T-helper 2 cell (primary cell): ENCODE results near the gene WNT11.
A peak's percentile ranks its signal among the peaks of the same experiment; 100 is the strongest.

Experiments
- DNase-seq, 5 experiments: peaks; one replicate each; pipeline versions ENCODE4 v3.0.0 to v3.0.0-alpha.2; 2012 to 2022

WNT11 gene

GRCh38 chr11:76170468-76170867, 35.8 kb downstream of the WNT11 start:
- no peak for DNase-seq

GRCh38 chr11:76169473-76169896, 36.8 kb downstream of the WNT11 start:
- no peak for DNase-seq

GRCh38 chr11:76167590-76167989, 38.7 kb downstream of the WNT11 start:
- no peak for DNase-seq

- peak in 1 of 5 experiments; percentile 75 for DNase-seq
Observed at GRCh38 chr11:76166314-76166713, 40.0 kb downstream of the WNT11 start.

GRCh38 chr11:76164861-76165751, 41.2 kb downstream of the WNT11 start:
- DNase-seq: no peak

- no peak for DNase-seq
Observed at GRCh38 chr11:76164081-76164480, 42.2 kb downstream of the WNT11 start.

- no peak for DNase-seq
Observed at GRCh38 chr11:76163289-76163880, 42.9 kb downstream of the WNT11 start.

GRCh38 chr11:76162336-76163288, 43.7 kb downstream of the WNT11 start:
- no peak for DNase-seq

GRCh38 chr11:76161261-76161961, 44.9 kb downstream of the WNT11 start:
- peak in 1 of 5 experiments; percentile 5 for DNase-seq

GRCh38 chr11:76160856-76161255, 45.4 kb downstream of the WNT11 start:
- no peak for DNase-seq

GRCh38 chr11:76159983-76160661, 46.2 kb downstream of the WNT11 start:
- peak in 1 of 5 experiments; percentile 5 for DNase-seq

GRCh38 chr11:76159303-76159937, 46.9 kb downstream of the WNT11 start:
- no peak for DNase-seq

- peak in 1 of 5 experiments; percentile 3 for DNase-seq
Observed at GRCh38 chr11:76158394-76159302, 47.7 kb downstream of the WNT11 start.

- no peak for DNase-seq
Observed at GRCh38 chr11:76157891-76158290, 48.4 kb downstream of the WNT11 start.

GRCh38 chr11:76156971-76157427, 49.3 kb downstream of the WNT11 start:
- DNase-seq: peak in 1 of 5 experiments; percentile 8

GRCh38 chr11:76155500-76156227, 50.6 kb downstream of the WNT11 start:
- DNase-seq: no peak

GRCh38 chr11:76153571-76153923, 52.8 kb downstream of the WNT11 start:
- no peak for DNase-seq

GRCh38 chr11:76152741-76153570, 53.3 kb downstream of the WNT11 start:
- peak in 2 of 5 experiments; percentile 35 to 56 for DNase-seq
